GM12878 (cell line): ENCODE results near the gene LARGE1. TPM values are rescaled to one million over a fixed set of nuclear protein-coding genes. Genes with fewer than 3 reads are reported as not detected.

Source experiments
- ASH2L ChIP-seq: fragments of 300-600, 200-600 bp; sonication (generic); IDR thresholded peaks from 2 replicates; pipeline ENCODE4 v1.6.1; 2017; ENCODE audit warnings: low read depth, mild to moderate bottlenecking, borderline replicate concordance
- CHD2 ChIP-seq: IDR thresholded peaks from 2 replicates; pipeline ENCODE4 v1.6.1; 2011; ENCODE audit warnings: low read depth, low read length, improper control_type of control experiment, borderline replicate concordance
- NBN ChIP-seq: fragments of 450-650 bp; IDR thresholded peaks from 2 replicates; pipeline ENCODE4 v1.6.1; 2016
- SMC3 ChIP-seq: IDR thresholded peaks from 2 replicates; pipeline ENCODE4 v1.6.1; 2011; ENCODE audit warnings: low read length, improper control_type of control experiment, borderline replicate concordance
- STAT3 ChIP-seq: IDR thresholded peaks from 2 replicates; pipeline ENCODE4 v1.6.1; 2011; ENCODE audit warnings: low read depth, low read length, improper control_type of control experiment
- TAF1 ChIP-seq: IDR thresholded peaks from 2 replicates; pipeline ENCODE4 v1.6.1; 2011; ENCODE audit warnings: mild to moderate bottlenecking, low read depth, low read length, borderline replicate concordance
- TCF7 ChIP-seq: IDR thresholded peaks from 2 replicates; pipeline ENCODE4 v1.6.1; 2014; ENCODE audit warnings: antibody characterized with exemption, borderline replicate concordance
- polyA plus RNA-seq, 11 experiments: library from polyadenylated mRNA; depleted of rRNA in 4 of 11; unstranded in 6 of 11; stranded (reverse) in 5 of 11; fragments of >200 nt; fragmentation: Nextera tagmentation in 4 of 11; fragmentation: Illumina TruSeq in 1 of 11; extraction: Ambion mirVana in 4 of 11; extraction: Trizol in 1 of 11; gene quantifications; 1 replicate in 1 of 11; 2 replicates in 10 of 11; pipeline versions ENCODE4 v1.2.1 to v1.2.3, GENCODE V29; 2011 to 2016; ENCODE audit warnings: inconsistent platforms in 2 of 11, missing spikeins in 2 of 11, low read depth in 1 of 11
- total RNA-seq, 4 experiments: library from RNA; depleted of rRNA in 3 of 4; stranded (reverse); fragments of >200 nt in 3 of 4; fragmentation: Illumina TruSeq in 1 of 4; extraction: Trizol in 1 of 4; gene quantifications; 2 replicates each; pipeline versions ENCODE4 v1.2.1 to v1.2.3, GENCODE V29; 2013 to 2021
- TF ChIP-seq, protein P1 (sequence below), 3 experiments: IDR thresholded peaks in 2 of 3; conservative IDR thresholded peaks in 1 of 3; 2 replicates each; pipeline ENCODE4 v1.5.1; 2011; ENCODE audit warnings: low read depth in 3 of 3, low read length in 3 of 3, mild to moderate bottlenecking in 3 of 3, control low read depth in 2 of 3, moderate library complexity in 2 of 3, inconsistent platforms in 1 of 3, mixed read lengths in 1 of 3; ENCODE audit not compliant: control insufficient read depth in 2 of 3, insufficient read depth in 1 of 3; ENCODE audit errors: extremely low read depth in 1 of 3
- TF ChIP-seq, protein P2 (sequence below): IDR thresholded peaks from 2 replicates; pipeline ENCODE4 v1.6.1; 2011; ENCODE audit warnings: borderline replicate concordance, low read depth, mild to moderate bottlenecking, moderate library complexity, low read length; ENCODE audit not compliant: insufficient read depth, poor library complexity, severe bottlenecking
- TF ChIP-seq, protein P3 (sequence below): fragments of 150-350 bp; IDR thresholded peaks from 2 replicates; pipeline ENCODE4 v1.6.1; 2016; ENCODE audit warnings: low read depth, low read length

Gene LARGE1
- total and polyA plus RNA-seq, 10 of the 15 experiments (the other 5 are each of a cell fraction or from before 2014, with no cell fraction given): 3.2 to 41.4 (median 17.3) TPM

DNA sequence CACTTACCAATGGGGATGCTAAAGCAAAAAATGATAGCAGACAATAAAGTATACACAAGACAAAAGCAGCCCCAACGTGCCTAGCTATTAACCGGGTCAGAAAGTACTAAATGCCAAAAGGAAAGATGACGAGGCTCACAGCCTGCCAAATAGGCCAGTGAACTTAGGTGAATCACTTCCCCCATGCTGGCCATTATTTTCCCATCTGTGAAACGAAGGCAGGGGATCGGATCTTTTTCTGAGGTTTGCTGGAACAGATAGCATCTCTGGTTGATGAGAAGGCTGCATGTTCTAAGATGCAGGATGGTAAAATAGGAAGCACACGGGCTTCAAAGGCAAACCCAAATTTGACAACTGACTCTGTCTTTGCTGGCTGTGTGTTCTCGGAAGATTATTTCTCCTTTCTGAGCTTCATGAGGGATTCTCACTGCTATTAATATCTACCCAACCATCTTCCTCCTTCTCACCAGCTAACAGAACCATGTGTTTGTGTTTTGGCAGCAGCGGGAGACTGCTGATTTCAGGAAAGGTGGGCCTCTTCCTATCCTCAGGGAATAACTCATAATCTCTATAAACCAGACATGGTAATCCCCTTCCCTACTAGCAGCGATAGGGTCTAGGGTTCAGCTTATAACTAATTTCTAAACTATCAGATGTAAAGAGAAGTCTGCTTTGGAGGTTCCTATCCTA is 390.7 kb downstream of the LARGE1 start (continued):
- TF ChIP-seq CHD2 (no peak), SMC3 (no peak), STAT3 (no peak), TCF7 (no peak), NBN (no peak), ASH2L (no peak), TAF1 (no peak)
- TF ChIP-seq, protein P1, sequence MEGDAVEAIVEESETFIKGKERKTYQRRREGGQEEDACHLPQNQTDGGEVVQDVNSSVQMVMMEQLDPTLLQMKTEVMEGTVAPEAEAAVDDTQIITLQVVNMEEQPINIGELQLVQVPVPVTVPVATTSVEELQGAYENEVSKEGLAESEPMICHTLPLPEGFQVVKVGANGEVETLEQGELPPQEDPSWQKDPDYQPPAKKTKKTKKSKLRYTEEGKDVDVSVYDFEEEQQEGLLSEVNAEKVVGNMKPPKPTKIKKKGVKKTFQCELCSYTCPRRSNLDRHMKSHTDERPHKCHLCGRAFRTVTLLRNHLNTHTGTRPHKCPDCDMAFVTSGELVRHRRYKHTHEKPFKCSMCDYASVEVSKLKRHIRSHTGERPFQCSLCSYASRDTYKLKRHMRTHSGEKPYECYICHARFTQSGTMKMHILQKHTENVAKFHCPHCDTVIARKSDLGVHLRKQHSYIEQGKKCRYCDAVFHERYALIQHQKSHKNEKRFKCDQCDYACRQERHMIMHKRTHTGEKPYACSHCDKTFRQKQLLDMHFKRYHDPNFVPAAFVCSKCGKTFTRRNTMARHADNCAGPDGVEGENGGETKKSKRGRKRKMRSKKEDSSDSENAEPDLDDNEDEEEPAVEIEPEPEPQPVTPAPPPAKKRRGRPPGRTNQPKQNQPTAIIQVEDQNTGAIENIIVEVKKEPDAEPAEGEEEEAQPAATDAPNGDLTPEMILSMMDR (IDR thresholded peaks at IDR 0.05 in 2 of 3, conservative IDR thresholded peaks at IDR 0.05 in 1 of 3; ENCODE audit: control insufficient read depth in 2 of 3, extremely low read depth in 1 of 3, insufficient read depth in 1 of 3, low read depth in 3 of 3, low read length in 3 of 3): no peak
- TF ChIP-seq, protein P2, sequence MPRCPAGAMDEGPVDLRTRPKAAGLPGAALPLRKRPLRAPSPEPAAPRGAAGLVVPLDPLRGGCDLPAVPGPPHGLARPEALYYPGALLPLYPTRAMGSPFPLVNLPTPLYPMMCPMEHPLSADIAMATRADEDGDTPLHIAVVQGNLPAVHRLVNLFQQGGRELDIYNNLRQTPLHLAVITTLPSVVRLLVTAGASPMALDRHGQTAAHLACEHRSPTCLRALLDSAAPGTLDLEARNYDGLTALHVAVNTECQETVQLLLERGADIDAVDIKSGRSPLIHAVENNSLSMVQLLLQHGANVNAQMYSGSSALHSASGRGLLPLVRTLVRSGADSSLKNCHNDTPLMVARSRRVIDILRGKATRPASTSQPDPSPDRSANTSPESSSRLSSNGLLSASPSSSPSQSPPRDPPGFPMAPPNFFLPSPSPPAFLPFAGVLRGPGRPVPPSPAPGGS: no peak
- TF ChIP-seq, protein P3, sequence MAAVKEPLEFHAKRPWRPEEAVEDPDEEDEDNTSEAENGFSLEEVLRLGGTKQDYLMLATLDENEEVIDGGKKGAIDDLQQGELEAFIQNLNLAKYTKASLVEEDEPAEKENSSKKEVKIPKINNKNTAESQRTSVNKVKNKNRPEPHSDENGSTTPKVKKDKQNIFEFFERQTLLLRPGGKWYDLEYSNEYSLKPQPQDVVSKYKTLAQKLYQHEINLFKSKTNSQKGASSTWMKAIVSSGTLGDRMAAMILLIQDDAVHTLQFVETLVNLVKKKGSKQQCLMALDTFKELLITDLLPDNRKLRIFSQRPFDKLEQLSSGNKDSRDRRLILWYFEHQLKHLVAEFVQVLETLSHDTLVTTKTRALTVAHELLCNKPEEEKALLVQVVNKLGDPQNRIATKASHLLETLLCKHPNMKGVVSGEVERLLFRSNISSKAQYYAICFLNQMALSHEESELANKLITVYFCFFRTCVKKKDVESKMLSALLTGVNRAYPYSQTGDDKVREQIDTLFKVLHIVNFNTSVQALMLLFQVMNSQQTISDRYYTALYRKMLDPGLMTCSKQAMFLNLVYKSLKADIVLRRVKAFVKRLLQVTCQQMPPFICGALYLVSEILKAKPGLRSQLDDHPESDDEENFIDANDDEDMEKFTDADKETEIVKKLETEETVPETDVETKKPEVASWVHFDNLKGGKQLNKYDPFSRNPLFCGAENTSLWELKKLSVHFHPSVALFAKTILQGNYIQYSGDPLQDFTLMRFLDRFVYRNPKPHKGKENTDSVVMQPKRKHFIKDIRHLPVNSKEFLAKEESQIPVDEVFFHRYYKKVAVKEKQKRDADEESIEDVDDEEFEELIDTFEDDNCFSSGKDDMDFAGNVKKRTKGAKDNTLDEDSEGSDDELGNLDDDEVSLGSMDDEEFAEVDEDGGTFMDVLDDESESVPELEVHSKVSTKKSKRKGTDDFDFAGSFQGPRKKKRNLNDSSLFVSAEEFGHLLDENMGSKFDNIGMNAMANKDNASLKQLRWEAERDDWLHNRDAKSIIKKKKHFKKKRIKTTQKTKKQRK: no peak
- TF ChIP-seq, all 136 proteins: peak for 0
